Activated CD8-positive, alpha-beta memory T cell treated with anti-CD3 and anti-CD28 coated beads, Interleukin-2, amount 50 U/mL, for 4 hours (primary cell): ENCODE measurements around the gene ECT2L.

Experiments used
- DNase-seq: peaks from one replicate; pipeline ENCODE4 v3.0.0-alpha.2; 2020

Gene ECT2L

GRCh38 chr6:138948004-138948403 is 152.1 kb downstream of the ECT2L start:
- DNase-seq = no peak

DNA sequence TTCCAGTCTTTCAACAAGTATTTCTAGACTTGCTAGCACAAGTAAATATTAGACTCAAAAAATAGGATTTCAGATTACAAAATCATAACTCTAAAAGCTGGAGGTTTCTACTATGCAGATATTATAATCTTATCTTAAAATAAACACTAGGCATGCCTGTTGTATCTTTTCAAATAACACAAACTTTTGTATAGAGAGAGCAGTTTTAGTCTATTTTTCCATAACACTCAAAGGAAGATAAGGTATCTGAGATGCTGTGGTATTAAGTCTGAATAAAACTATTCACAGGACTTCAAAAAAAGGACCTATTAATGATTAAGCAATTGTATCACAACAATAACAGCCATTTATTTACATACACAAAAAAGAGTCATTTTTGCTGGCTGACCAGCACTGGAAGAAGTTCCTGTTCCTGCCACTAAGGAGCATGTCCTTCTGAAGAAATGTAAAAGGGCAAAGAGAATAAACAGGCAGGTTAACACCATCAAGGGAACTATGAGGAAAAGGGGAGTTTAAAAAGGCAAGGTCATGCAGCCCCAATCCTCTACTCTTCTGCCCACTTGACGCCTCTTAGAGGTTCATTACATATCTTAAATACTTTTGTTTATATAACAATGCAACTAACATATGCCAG is 152.8 kb downstream of the ECT2L start:
- DNase-seq = no peak

- DNase-seq = no peak
Observed at GRCh38 chr6:138953451-138953850, 157.6 kb downstream of the ECT2L start.
